Progenitor cell of endocrine pancreas (in vitro differentiated cells): Measurements from ENCODE around the gene RPS10. TPM values are rescaled to one million over a fixed set of nuclear protein-coding genes. Genes with fewer than 3 reads are reported as not detected.
A peak's percentile ranks its signal among the peaks of the same experiment; 100 is the strongest.

ENCODE experiments used
- DNase-seq: peaks from one replicate; pipeline ENCODE4 v3.0.0; 2021; ENCODE audit warnings: low spot score; ENCODE audit not compliant: unreplicated experiment
- H3K27ac Mint-ChIP-seq: 2 replicates; pipeline ENCODE4 v1.8.0; 2021; ENCODE audit warnings: mild to moderate bottlenecking, moderate library complexity, mixed read lengths
- H3K27me3 Mint-ChIP-seq: 2 replicates; pipeline ENCODE4 v1.8.0; 2021; ENCODE audit warnings: mixed read lengths
- H3K36me3 Mint-ChIP-seq: 2 replicates; pipeline ENCODE4 v1.8.0; 2022; ENCODE audit warnings: mixed read lengths; ENCODE audit not compliant: insufficient read depth
- H3K4me1 Mint-ChIP-seq: 2 replicates; pipeline ENCODE4 v1.8.0; 2021; ENCODE audit warnings: low read depth, mixed read lengths
- H3K4me3 Mint-ChIP-seq: 2 replicates; pipeline ENCODE4 v1.8.0; 2021; ENCODE audit warnings: low read depth, mild to moderate bottlenecking, moderate library complexity, mixed read lengths
- H3K9me3 Mint-ChIP-seq: 2 replicates; pipeline ENCODE4 v1.8.0; 2021; ENCODE audit warnings: low read depth, mixed read lengths
- total RNA-seq: library from RNA; stranded (reverse); gene quantifications from 2 replicates; pipeline ENCODE4 v1.2.1, GENCODE V29; 2021
- TF ChIP-seq, protein P1 (sequence below): fragments of 200-600 bp; sonication (generic); IDR thresholded peaks from one replicate; pipeline ENCODE4 v1.5.0; 2021; ENCODE audit warnings: antibody characterized with exemption, mild to moderate bottlenecking; ENCODE audit not compliant: unreplicated experiment

The RPS10 gene
- total RNA-seq, 1 donor from 2014 or later = 1,118 TPM

DNA sequence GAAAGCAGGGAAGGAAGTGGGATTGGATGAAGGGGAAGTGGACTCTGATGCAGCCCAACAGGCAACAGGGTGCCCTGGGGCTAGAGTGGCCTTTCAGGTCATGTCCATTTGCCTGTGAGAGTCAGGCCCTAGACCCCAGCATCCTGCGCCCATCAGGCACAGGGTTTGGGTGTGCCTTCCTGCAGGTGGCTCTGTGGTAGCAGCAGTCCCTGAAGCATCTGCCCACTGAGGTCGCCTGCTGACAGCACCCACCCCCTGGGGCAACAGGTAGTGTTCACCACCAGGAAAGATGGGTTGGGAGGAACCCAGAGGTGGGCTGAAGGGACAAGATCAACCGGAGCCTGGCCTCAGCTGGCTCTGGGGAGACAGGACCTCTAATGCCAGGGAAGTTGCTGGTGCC, 43.6 kb upstream of the RPS10 start:
- no peak overlapping the region for H3K4me3 Mint-ChIP-seq
- TF ChIP-seq, protein P1, sequence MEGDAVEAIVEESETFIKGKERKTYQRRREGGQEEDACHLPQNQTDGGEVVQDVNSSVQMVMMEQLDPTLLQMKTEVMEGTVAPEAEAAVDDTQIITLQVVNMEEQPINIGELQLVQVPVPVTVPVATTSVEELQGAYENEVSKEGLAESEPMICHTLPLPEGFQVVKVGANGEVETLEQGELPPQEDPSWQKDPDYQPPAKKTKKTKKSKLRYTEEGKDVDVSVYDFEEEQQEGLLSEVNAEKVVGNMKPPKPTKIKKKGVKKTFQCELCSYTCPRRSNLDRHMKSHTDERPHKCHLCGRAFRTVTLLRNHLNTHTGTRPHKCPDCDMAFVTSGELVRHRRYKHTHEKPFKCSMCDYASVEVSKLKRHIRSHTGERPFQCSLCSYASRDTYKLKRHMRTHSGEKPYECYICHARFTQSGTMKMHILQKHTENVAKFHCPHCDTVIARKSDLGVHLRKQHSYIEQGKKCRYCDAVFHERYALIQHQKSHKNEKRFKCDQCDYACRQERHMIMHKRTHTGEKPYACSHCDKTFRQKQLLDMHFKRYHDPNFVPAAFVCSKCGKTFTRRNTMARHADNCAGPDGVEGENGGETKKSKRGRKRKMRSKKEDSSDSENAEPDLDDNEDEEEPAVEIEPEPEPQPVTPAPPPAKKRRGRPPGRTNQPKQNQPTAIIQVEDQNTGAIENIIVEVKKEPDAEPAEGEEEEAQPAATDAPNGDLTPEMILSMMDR = no peak
- peaks cover 18% of the 10 kb centered on the region for H3K27me3 Mint-ChIP-seq
- H3K4me1 Mint-ChIP-seq = peaks cover 8% of the 10 kb centered on the region
- no peak overlapping the region for H3K27ac Mint-ChIP-seq
- H3K9me3 Mint-ChIP-seq = peaks cover 5% of the 10 kb centered on the region
- no peaks in the 10 kb centered on the region for H3K36me3 Mint-ChIP-seq
- DNase-seq = no peak

DNA sequence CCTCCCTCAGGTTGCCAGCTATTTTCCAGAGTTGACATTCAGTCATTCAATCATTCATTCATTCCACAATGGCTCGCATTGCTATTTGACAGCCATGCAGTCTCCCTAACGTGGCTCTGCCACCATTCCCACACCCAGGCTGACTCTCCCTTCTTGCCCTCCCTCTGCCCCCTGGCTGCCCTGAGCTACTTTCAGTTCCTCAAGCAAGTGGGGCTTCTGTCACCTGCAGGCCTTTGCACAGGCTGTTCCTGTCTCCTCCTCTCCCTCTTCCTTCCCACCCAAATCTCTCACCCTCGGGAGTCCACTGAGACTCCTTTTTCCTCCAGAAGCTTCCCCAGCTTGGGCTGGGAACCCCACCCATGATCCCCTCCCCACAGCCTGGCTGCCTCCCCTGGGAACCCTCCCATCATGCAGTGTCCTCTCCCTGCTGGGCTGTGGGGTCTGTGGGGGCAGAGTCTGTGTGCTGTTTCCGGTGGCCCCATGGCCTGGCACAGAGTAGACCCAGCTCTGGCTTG, 42.6 kb upstream of the RPS10 start:
- TF ChIP-seq, protein P1 = no peak
- Mint-ChIP-seq H3K4me1 (peaks cover 8% of the 10 kb centered on the region), H3K9me3 (no peaks in the 10 kb centered on the region), H3K4me3 (no peak overlapping the region), H3K27me3 (peaks cover 25% of the 10 kb centered on the region), H3K27ac (no peak overlapping the region), H3K36me3 (no peaks in the 10 kb centered on the region)
- DNase-seq = no peak

DNA sequence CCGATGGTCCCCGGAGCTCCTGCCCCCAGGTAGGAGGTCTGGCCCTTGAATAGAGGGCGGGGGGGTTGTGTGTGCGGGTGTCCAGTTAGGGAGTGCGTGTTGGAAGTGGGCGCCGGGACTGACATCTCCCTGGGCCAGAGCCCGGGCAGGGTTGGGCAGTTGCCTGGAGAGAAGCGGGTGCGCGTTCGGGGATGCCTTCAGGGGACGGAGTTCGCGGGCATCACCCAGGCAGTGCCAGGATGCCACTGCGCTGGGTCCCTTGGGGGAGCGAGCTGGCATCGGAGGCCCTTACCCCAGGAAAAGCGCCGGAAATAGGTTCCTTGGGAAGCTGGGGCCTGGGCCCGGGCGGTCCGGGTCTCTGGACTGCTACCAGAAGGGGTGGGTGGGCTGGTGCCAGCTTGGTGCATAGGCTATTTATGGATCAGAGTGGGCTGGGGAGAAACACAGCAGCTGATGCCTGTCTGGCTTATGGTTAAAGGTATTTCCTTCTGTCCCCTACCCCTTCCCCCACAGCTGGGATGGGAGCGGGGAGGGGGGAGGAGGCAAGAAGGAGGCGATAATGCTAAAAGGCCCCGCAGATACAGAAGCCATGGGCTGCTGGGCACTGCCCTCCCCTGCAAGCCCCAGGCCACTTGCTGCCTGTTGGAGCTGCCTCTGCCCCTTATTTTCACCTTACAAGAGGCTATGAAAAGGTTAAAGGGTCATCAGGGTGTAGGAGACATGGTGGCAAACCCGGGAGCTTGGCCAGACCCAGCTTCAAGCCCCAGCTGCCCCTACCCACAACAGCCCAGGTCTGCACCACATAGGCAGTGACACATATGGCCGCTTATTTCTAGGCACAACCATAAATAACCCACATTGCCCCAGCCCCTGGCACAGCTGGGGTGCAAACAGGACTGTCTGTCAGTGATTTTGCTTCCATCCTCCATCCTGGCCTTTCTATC, 40.6 kb upstream of the RPS10 start:
- H3K27ac Mint-ChIP-seq = no peak overlapping the region
- no peaks in the 10 kb centered on the region for H3K9me3 Mint-ChIP-seq
- DNase-seq = no peak
- peak overlapping the region; percentile 69 for H3K4me3 Mint-ChIP-seq
- TF ChIP-seq, protein P1 = no peak
- H3K27me3 Mint-ChIP-seq = peaks cover 32% of the 10 kb centered on the region
- H3K36me3 Mint-ChIP-seq = no peaks in the 10 kb centered on the region
- H3K4me1 Mint-ChIP-seq = peaks cover 10% of the 10 kb centered on the region

DNA sequence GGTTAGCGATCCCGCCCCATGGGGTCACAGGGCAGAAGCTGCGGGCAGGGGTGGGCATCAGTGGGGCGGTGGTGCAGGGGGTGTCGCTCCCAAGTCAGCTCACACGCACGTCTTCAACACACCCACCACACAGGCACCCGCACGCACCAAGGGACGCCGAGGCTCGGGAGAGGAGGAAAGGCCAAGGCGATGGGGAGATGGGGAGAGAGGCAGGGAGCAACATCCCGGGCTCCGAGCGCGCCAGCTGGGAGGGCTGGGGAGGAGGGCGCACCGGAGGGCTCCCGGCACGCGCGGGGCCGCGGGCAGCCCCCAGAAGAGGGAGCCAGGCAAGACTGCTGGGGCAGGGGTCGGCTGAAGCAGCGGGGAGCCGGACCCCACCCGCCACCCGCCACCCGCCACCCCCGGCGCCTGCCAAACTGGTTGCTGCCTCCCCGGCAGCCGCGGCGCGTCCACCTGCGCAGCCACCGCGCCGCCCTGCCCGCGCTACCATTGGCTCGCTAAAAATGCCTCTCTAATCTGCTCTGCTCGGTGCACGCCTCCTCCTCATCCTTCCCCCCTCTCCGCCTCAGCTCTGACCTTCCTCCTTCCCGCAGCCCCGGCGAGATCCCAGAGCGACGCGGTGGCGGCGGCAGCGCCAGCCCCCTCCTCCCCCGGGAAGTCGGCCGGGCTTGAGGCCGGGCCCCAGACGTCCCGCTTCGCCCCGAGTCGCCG, 39.8 kb upstream of the RPS10 start, which contains the start of gene PACSIN1:
TSS of gene PACSIN1 (plus strand) at position 546 of the 711 bp plus-strand sequence. CDS start 60,230 bp downstream, outside the sequence.
- peaks cover 32% of the 10 kb centered on the region for H3K27me3 Mint-ChIP-seq
- TF ChIP-seq, protein P1 = no peak
- no peak within 1 kb of the TSS for H3K27ac Mint-ChIP-seq
- peaks cover 7% of the 10 kb centered on the region for H3K4me1 Mint-ChIP-seq
- H3K9me3 Mint-ChIP-seq = no peaks in the 10 kb centered on the region
- H3K4me3 Mint-ChIP-seq = peak within 1 kb of the TSS; percentile 75
- no peaks in the 10 kb centered on the region for H3K36me3 Mint-ChIP-seq
- DNase-seq = peak; percentile 34

DNA sequence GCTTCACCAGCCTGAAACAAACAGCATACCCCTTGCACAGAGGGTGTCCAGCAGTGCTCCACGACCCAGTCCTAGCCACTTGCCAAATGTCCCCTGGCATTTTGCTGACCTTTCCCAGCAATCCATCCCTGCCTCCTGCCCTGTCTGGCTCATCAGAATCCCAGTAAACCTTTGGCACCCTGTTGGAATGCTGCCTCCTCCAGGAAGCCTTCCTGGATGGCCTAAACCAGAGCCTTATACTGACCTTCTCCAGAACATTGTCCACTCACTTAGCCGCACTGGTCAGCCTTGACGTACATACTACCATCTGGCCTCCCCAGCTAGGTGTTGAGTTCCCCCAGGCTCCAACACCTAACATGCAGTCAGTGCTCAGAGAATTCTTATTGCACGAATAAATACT, 38.0 kb upstream of the RPS10 start:
- no peak overlapping the region for H3K4me3 Mint-ChIP-seq
- no peaks in the 10 kb centered on the region for H3K36me3 Mint-ChIP-seq
- DNase-seq = no peak
- H3K9me3 Mint-ChIP-seq = no peaks in the 10 kb centered on the region
- peaks cover 31% of the 10 kb centered on the region for H3K27me3 Mint-ChIP-seq
- no peak overlapping the region for H3K27ac Mint-ChIP-seq
- H3K4me1 Mint-ChIP-seq = peaks cover 7% of the 10 kb centered on the region
- TF ChIP-seq, protein P1 = no peak
